ENCODE measurements around the gene HERC5.

HERC5 gene

GRCh38 chr4:88448889-88449288 lies 8.0 kb upstream of the HERC5 start:
- no peak for DNase-seq

- no peak for DNase-seq
Measured at GRCh38 chr4:88449290-88449689, 7.6 kb upstream of the HERC5 start.

- no peak for DNase-seq
Measured at GRCh38 chr4:88451205-88451604, 5.7 kb upstream of the HERC5 start.

- DNase-seq: no peak
Measured at GRCh38 chr4:88452912-88453311, 4.0 kb upstream of the HERC5 start.

GRCh38 chr4:88457307-88458103 lies 586 bp downstream of the HERC5 start:
- peak; percentile 43 for DNase-seq

- DNase-seq: no peak
Measured at GRCh38 chr4:88458104-88458740, 1.3 kb downstream of the HERC5 start.

- no peak for DNase-seq
Measured at GRCh38 chr4:88465653-88466192, 8.8 kb downstream of the HERC5 start.

GRCh38 chr4:88467392-88467791 lies 10.5 kb downstream of the HERC5 start:
- no peak for DNase-seq

- no peak for DNase-seq
Measured at GRCh38 chr4:88477229-88477860, 20.4 kb downstream of the HERC5 start.

- DNase-seq: no peak
Measured at GRCh38 chr4:88478247-88478646, 21.3 kb downstream of the HERC5 start.

GRCh38 chr4:88481537-88481936 lies 24.6 kb downstream of the HERC5 start:
- no peak for DNase-seq

- DNase-seq: no peak
Measured at GRCh38 chr4:88489100-88489761, 32.3 kb downstream of the HERC5 start.

- no peak for DNase-seq
Measured at GRCh38 chr4:88497859-88498409, 41.0 kb downstream of the HERC5 start.

GRCh38 chr4:88503344-88503743 lies 46.4 kb downstream of the HERC5 start:
- DNase-seq: no peak

- DNase-seq: no peak
Measured at GRCh38 chr4:88511236-88511635, 54.3 kb downstream of the HERC5 start.

GRCh38 chr4:88514557-88515511 lies 57.9 kb downstream of the HERC5 start:
- DNase-seq: no peak

GRCh38 chr4:88516746-88517145 lies 59.8 kb downstream of the HERC5 start:
- DNase-seq: no peak

GRCh38 chr4:88517825-88518224 lies 60.9 kb downstream of the HERC5 start:
- DNase-seq: no peak

GRCh38 chr4:88518911-88519310 lies 62.0 kb downstream of the HERC5 start:
- DNase-seq: no peak

- DNase-seq: peak; percentile 31
Measured at GRCh38 chr4:88522702-88523324, 65.9 kb downstream of the HERC5 start.
